ENCODE measurements around the gene ARHGAP18.

The ARHGAP18 gene

DNA sequence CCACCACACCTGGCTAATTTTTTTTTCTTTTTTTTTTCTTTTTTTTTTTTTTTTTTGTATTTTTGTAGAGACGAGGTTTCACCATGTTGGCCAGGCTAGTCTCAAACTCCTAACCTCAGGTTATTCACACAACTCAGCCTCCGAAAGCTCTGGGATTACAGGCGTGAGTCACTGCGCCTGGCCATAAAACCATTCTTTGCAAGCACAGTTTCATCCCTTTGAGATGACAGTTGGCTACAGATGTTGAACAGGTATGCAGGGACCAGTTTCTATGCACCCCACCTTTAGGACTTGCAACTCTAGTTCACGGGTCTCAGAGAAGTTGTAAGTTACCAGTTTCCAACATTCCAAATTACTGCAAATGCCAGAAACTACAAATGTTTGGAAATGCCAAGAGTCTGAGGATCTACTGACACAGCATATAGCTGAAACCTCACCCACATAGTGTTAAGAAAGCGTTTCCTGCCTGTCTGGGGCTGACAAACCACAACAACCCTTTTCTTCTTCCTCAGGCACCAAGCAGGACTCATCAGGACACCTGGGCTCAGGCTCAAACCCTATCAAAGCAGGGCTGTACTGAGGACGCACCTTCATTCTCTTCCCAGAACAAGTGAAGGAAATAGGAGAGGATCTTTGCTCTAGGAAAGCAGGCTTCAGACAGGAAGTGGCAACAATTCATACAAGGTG is 22.9 kb downstream of the ARHGAP18 start:
- no peaks in the 10 kb centered on the region for H3K9me3 ChIP-seq (ENCODE audit: control insufficient read depth, insufficient read depth, low read depth, low read length)
- 0 out of 2 replicates have a peak, but pooled peaks cover 3% of the 10 kb centered on the region for H3K4me1 ChIP-seq (ENCODE audit: control insufficient read depth, insufficient read depth, low read length)
- no peak overlapping the region for H3K4me3 ChIP-seq (ENCODE audit: low read depth, low read length)
- TF ChIP-seq TRIM28 (IDR thresholded peaks at IDR 0.05; ENCODE audit: borderline replicate concordance, low read length): no peak
- no peak for TF ChIP-seq MZF1 (tag by site-specific recombination; IDR thresholded peaks at IDR 0.05; ENCODE audit: borderline replicate concordance)
- TF ChIP-seq ZNF202 (tag by site-specific recombination; IDR thresholded peaks at IDR 0.05; ENCODE audit: borderline replicate concordance): no peak
- TF ChIP-seq ZNF560 (tag by site-specific recombination; IDR thresholded peaks at IDR 0.05; ENCODE audit: borderline replicate concordance): no peak
- no peak for TF ChIP-seq REPIN1 (tag by site-specific recombination; IDR thresholded peaks at IDR 0.05; ENCODE audit: low read depth)
- TF ChIP-seq ZNF791 (tag by site-specific recombination; IDR thresholded peaks at IDR 0.05): no peak
- TF ChIP-seq ZNF274 (IDR thresholded peaks at IDR 0.05; ENCODE audit: low read length): no peak
- no peak for TF ChIP-seq ZNF274 (tag by site-specific recombination; IDR thresholded peaks at IDR 0.05; ENCODE audit: borderline replicate concordance)
- TF ChIP-seq ZSCAN23 (tag by site-specific recombination; IDR thresholded peaks at IDR 0.05): no peak
- no peak for TF ChIP-seq ZSCAN16 (tag by site-specific recombination; IDR thresholded peaks at IDR 0.05)
- TF ChIP-seq, protein P1, sequence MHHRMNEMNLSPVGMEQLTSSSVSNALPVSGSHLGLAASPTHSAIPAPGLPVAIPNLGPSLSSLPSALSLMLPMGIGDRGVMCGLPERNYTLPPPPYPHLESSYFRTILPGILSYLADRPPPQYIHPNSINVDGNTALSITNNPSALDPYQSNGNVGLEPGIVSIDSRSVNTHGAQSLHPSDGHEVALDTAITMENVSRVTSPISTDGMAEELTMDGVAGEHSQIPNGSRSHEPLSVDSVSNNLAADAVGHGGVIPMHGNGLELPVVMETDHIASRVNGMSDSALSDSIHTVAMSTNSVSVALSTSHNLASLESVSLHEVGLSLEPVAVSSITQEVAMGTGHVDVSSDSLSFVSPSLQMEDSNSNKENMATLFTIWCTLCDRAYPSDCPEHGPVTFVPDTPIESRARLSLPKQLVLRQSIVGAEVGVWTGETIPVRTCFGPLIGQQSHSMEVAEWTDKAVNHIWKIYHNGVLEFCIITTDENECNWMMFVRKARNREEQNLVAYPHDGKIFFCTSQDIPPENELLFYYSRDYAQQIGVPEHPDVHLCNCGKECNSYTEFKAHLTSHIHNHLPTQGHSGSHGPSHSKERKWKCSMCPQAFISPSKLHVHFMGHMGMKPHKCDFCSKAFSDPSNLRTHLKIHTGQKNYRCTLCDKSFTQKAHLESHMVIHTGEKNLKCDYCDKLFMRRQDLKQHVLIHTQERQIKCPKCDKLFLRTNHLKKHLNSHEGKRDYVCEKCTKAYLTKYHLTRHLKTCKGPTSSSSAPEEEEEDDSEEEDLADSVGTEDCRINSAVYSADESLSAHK (tag by site-specific recombination; IDR thresholded peaks at IDR 0.05): no peak
- no peak for TF ChIP-seq ZBTB21 (tag by site-specific recombination; IDR thresholded peaks at IDR 0.05)
- TF ChIP-seq KLF10 (tag by site-specific recombination; IDR thresholded peaks at IDR 0.05): no peak
- no peak for TF ChIP-seq ZSCAN30 (tag by site-specific recombination; IDR thresholded peaks at IDR 0.05)
- H3K27ac ChIP-seq (ENCODE audit: extremely low read depth, low read depth, low read length): no peak overlapping the region
- ChIA-PET POLR2A (no interaction called here), CTCF (interaction anchor here (0.6 kb wide), 1 partner anchor 43 kb away, joined by 3 read pairs; no protein-coding TSS in a partner anchor)
- H3K36me3 ChIP-seq (ENCODE audit: control insufficient read depth in 2 of 2, insufficient read depth in 1 of 2, low read length in 2 of 2): no peaks in the 10 kb centered on the region

DNA sequence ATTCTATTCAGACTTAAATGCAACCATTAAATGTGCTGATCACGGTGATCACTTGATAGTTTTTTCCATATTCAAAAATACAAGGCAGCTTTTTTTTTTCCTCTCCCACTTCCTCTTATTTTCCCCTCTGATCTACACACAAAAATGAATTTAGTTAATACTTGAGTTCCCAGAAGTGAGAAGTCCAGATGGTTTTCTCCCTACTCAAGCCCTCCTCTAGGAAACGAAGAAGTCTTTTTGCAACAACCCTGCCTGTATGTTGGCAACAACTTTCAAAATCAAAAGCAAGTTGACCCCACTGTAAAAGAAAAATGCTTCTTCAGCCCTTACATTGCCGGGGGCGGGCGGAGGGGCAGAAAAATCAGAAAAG is 24.3 kb downstream of the ARHGAP18 start:
- Histone ChIP-seq H3K9me3 (ENCODE audit: control insufficient read depth, insufficient read depth, low read depth, low read length) (no peaks in the 10 kb centered on the region), H3K36me3 (ENCODE audit: control insufficient read depth in 2 of 2, insufficient read depth in 1 of 2, low read length in 2 of 2) (no peaks in the 10 kb centered on the region), H3K27ac (ENCODE audit: extremely low read depth, low read depth, low read length) (no peak overlapping the region), H3K4me3 (ENCODE audit: low read depth, low read length) (no peak overlapping the region), H3K4me1 (ENCODE audit: control insufficient read depth, insufficient read depth, low read length) (0 out of 2 replicates have a peak, but pooled peaks cover 3% of the 10 kb centered on the region)
- TF ChIP-seq ZSCAN23 (tag by site-specific recombination; IDR thresholded peaks at IDR 0.05) (no peak), ZNF221 (tag by site-specific recombination; IDR thresholded peaks at IDR 0.05; ENCODE audit: borderline replicate concordance) (no peak), GLIS2 (tag by site-specific recombination; IDR thresholded peaks at IDR 0.05) (no peak), ZNF114 (tag by site-specific recombination; IDR thresholded peaks at IDR 0.05) (no peak), HOXA7 (CRISPR knock-in tag; IDR thresholded peaks at IDR 0.05; ENCODE audit: borderline replicate concordance) (no peak), ZNF610 (tag by site-specific recombination; IDR thresholded peaks at IDR 0.05; ENCODE audit: borderline replicate concordance) (no peak), WT1 (tag by site-specific recombination; IDR thresholded peaks at IDR 0.05) (no peak), ZNF169 (tag by site-specific recombination; IDR thresholded peaks at IDR 0.05) (no peak), ZBTB7A (tag by site-specific recombination; IDR thresholded peaks at IDR 0.05; ENCODE audit: low read depth) (no peak), ZFHX2 (tag by site-specific recombination; conservative IDR thresholded peaks at IDR 0.05) (no peak), ZNF202 (tag by site-specific recombination; IDR thresholded peaks at IDR 0.05; ENCODE audit: borderline replicate concordance) (no peak)
- TF ChIP-seq, protein P2, sequence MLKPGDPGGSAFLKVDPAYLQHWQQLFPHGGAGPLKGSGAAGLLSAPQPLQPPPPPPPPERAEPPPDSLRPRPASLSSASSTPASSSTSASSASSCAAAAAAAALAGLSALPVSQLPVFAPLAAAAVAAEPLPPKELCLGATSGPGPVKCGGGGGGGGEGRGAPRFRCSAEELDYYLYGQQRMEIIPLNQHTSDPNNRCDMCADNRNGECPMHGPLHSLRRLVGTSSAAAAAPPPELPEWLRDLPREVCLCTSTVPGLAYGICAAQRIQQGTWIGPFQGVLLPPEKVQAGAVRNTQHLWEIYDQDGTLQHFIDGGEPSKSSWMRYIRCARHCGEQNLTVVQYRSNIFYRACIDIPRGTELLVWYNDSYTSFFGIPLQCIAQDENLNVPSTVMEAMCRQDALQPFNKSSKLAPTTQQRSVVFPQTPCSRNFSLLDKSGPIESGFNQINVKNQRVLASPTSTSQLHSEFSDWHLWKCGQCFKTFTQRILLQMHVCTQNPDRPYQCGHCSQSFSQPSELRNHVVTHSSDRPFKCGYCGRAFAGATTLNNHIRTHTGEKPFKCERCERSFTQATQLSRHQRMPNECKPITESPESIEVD (tag by site-specific recombination; IDR thresholded peaks at IDR 0.05): no peak
- TF ChIP-seq, protein P3, sequence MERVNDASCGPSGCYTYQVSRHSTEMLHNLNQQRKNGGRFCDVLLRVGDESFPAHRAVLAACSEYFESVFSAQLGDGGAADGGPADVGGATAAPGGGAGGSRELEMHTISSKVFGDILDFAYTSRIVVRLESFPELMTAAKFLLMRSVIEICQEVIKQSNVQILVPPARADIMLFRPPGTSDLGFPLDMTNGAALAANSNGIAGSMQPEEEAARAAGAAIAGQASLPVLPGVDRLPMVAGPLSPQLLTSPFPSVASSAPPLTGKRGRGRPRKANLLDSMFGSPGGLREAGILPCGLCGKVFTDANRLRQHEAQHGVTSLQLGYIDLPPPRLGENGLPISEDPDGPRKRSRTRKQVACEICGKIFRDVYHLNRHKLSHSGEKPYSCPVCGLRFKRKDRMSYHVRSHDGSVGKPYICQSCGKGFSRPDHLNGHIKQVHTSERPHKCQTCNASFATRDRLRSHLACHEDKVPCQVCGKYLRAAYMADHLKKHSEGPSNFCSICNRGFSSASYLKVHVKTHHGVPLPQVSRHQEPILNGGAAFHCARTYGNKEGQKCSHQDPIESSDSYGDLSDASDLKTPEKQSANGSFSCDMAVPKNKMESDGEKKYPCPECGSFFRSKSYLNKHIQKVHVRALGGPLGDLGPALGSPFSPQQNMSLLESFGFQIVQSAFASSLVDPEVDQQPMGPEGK (tag by site-specific recombination; IDR thresholded peaks at IDR 0.05): no peak
- ChIA-PET CTCF (interaction anchor here (0.7 kb wide), 2 partner anchors 8 to 9 kb away, joined by 3 read pairs; no protein-coding TSS in a partner anchor), POLR2A (interaction anchor here (0.7 kb wide), 1 partner anchor 24 kb away, joined by 3 read pairs; the partner anchor contains the start of gene ARHGAP18)
